Peyer's patch (tissue), 4 donors: ENCODE measurements around the gene GALNT2.

Experiments used
- POLR2A ChIP-seq, 2 donors: fragments of 450-650 bp; IDR thresholded peaks; one replicate each; pipeline ENCODE4 v1.5.1; 2017; ENCODE audit warnings: antibody characterized with exemption in 2 of 2, mild to moderate bottlenecking in 2 of 2, moderate library complexity in 2 of 2
- TF ChIP-seq, protein P1 (sequence below), 6 experiments: fragments of 450-650 bp in 4 of 6; fragments of 200-600 bp in 2 of 6; sonication (generic) in 1 of 6; IDR thresholded peaks; one replicate each; pipeline ENCODE4 v1.5.1; 2017 to 2019; ENCODE audit warnings: antibody characterized with exemption in 6 of 6, mild to moderate bottlenecking in 3 of 6, moderate library complexity in 1 of 6

DNA sequence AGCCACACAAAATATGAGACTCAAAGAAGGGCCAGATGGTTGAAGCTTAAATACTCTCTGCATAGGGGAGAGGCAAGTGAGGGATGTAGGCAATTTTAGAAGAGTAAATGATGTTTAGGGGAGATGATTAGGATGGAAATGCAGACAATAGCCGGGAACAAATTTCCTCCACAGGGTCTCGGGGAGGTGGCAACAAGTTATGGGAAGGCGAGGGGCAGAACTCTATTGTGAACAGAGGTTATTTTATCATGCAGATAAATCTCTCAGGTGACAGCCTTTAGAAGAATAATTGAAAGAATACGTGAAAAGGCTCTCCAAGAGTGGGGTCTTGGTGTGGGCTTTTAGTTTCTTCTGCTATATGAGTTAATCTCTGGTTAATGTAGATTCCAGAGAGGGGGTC is 166.7 kb downstream of the GALNT2 start:
- TF ChIP-seq, protein P1, sequence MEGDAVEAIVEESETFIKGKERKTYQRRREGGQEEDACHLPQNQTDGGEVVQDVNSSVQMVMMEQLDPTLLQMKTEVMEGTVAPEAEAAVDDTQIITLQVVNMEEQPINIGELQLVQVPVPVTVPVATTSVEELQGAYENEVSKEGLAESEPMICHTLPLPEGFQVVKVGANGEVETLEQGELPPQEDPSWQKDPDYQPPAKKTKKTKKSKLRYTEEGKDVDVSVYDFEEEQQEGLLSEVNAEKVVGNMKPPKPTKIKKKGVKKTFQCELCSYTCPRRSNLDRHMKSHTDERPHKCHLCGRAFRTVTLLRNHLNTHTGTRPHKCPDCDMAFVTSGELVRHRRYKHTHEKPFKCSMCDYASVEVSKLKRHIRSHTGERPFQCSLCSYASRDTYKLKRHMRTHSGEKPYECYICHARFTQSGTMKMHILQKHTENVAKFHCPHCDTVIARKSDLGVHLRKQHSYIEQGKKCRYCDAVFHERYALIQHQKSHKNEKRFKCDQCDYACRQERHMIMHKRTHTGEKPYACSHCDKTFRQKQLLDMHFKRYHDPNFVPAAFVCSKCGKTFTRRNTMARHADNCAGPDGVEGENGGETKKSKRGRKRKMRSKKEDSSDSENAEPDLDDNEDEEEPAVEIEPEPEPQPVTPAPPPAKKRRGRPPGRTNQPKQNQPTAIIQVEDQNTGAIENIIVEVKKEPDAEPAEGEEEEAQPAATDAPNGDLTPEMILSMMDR (IDR thresholded peaks at IDR 0.05) = no peak
- no peak for TF ChIP-seq POLR2A (IDR thresholded peaks at IDR 0.05)
